HFF-Myc (cell line): ENCODE data around the gene CAD.

Experiments used
- DNase-seq: peaks from one replicate; pipeline ENCODE4 v3.0.0-alpha.2; 2011; ENCODE audit warnings: low read depth; ENCODE audit errors: extremely low read depth
- H3K4me3 ChIP-seq: replicated peaks from 2 replicates; pipeline ENCODE4 v1.5.1; 2011; ENCODE audit warnings: low read depth, mild to moderate bottlenecking, control low read depth, low read length
- TF ChIP-seq, protein P1 (sequence below): IDR thresholded peaks from 2 replicates; pipeline ENCODE4 v1.5.1; 2012; ENCODE audit warnings: mild to moderate bottlenecking, low read depth, low read length, control low read depth; ENCODE audit errors: missing control alignments

Gene CAD

DNA sequence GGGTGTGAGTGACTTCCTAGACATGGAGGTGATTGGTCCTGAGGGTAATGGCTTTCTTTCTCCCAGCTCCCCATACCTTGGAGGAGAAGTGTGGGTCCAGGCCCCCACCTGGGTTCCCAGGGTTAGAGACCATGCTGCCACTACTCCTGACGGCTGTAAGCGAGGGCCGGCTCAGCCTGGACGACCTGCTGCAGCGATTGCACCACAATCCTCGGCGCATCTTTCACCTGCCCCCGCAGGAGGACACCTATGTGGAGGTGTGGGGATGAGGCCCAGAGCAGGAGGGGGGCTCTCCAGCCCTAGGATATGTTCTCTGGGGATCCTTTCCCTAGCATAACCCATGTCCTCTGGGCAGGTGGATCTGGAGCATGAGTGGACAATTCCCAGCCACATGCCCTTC lies 21.8 kb downstream of the CAD start:
- DNase-seq, result no peak
- no peak overlapping the region for H3K4me3 ChIP-seq

DNA sequence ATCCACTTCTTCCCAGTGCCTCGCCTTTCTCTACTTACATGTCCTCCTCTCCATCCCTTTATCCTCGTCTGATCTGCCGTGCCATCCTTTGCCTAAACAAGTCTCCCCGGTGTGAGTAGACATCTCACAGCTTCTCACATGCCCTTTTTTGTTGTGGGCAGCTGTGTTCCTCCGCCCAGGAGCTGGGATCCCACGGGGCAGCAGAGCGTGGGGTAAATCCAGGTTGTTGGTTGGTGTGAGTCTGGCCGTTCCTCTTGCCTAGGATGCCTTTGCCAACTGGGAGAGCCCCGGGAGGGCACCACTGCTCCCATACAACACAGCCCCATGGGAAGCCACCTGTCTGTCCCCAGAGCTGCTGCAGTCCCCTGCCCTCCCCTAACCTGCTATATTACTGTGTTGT lies 23.2 kb downstream of the CAD start:
- TF ChIP-seq, protein P1, sequence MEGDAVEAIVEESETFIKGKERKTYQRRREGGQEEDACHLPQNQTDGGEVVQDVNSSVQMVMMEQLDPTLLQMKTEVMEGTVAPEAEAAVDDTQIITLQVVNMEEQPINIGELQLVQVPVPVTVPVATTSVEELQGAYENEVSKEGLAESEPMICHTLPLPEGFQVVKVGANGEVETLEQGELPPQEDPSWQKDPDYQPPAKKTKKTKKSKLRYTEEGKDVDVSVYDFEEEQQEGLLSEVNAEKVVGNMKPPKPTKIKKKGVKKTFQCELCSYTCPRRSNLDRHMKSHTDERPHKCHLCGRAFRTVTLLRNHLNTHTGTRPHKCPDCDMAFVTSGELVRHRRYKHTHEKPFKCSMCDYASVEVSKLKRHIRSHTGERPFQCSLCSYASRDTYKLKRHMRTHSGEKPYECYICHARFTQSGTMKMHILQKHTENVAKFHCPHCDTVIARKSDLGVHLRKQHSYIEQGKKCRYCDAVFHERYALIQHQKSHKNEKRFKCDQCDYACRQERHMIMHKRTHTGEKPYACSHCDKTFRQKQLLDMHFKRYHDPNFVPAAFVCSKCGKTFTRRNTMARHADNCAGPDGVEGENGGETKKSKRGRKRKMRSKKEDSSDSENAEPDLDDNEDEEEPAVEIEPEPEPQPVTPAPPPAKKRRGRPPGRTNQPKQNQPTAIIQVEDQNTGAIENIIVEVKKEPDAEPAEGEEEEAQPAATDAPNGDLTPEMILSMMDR, result no peak
- H3K4me3 ChIP-seq, result no peak overlapping the region
- no peak for DNase-seq

More for the DNA sequence above, 21.8 kb downstream of the CAD start:
- TF ChIP-seq, protein P1, result no peak

DNA sequence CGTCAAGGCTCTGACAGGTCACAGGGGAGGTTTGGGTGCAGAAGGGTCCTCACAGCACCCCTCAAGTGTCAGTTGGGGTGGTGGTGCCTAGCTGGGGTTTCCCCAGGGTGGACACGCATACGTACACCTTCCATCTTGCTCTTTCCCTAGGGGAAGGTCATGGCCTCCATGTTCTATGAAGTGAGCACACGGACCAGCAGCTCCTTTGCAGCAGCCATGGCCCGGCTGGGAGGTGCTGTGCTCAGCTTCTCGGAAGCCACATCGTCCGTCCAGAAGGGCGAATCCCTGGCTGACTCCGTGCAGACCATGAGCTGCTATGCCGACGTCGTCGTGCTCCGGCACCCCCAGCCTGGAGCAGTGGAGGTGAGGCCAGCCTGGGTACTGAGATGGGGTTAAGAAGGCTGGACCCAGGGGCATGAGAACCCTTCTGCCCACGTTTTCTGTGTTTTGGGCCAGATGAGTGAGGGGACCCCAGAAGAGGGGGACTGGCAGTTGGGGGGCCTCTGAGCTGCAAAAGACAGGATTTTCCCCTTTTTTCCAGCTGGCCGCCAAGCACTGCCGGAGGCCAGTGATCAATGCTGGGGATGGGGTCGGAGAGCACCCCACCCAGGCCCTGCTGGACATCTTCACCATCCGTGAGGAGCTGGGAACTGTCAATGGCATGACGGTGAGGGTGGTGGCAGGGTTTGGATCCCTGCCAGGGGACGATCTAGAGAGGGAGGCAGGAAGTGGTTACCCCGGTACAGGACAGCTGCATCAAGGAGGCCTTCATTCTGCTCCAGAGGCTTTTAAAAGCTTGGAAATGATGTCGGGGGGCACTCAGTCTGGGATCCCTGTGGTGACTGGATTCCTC lies 24.8 kb downstream of the CAD start:
- TF ChIP-seq, protein P1, result no peak
- DNase-seq, result no peak
- no peak overlapping the region for H3K4me3 ChIP-seq

DNA sequence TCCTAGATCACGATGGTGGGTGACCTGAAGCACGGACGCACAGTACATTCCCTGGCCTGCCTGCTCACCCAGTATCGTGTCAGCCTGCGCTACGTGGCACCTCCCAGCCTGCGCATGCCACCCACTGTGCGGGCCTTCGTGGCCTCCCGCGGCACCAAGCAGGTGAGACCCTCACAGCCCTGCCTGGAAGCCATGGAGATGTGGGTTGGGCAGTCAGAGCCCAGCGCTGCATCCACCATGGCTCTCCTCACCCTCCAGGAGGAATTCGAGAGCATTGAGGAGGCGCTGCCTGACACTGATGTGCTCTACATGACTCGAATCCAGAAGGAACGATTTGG lies 25.4 kb downstream of the CAD start:
- TF ChIP-seq, protein P1, result no peak
- DNase-seq, result no peak

DNA sequence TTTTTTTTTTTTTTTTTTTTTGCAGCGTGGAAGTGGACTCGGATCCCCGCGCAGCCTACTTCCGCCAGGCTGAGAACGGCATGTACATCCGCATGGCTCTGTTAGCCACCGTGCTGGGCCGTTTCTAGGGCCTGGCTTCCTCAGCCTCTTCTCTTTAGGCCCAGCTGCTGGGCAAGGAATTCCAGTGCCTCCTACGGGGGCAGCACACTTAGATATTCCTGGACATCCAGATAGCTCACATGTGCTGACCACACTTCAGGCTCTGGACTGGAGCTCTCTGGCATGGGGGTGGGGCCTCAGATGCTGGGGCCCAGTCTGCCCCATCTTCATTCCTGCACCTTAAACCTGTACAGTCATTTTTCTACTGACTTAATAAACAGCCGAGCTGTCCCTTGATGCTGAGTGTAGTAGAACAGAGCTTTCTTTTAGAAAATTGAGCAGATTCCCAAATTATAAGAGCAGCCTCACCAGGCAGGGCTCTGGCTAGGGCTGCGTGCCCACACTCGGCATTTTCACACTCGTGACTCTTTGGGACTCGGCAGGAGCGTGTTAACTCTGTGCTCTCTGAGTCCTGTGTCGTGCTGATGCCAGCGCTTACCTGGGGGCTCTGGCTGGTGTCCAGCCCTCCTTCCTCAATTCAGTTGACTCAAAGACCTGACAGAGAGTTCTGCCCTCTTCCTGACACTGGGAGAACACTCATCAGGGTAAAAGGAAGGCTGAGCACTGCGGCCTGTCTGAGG lies 26.4 kb downstream of the CAD start:
- no peak for DNase-seq
- TF ChIP-seq, protein P1, result no peak

More for the DNA sequence above, 25.4 kb downstream of the CAD start:
- no peak overlapping the region for H3K4me3 ChIP-seq

DNA sequence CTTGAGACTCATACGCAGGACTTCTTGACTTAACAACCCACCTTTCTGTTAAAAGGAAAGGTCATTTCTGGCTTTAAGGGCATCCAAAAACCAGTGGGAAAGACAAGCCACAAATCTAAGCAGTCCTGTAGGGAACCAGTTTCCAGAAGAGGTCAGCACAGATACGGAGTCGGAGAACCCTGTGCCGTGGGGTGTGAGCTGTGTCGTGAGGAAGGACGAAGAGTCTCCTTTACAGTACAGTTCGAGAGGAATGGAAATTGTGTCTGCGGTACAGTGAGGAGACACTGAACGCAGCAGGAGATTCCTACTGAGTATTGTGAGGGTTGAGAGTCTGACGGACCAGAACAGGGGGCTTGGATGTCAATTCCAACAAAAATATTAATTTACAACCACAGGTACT lies 27.9 kb downstream of the CAD start:
- DNase-seq, result no peak
- TF ChIP-seq, protein P1, result no peak
- H3K4me3 ChIP-seq, result no peak overlapping the region

More for the DNA sequence above, 26.4 kb downstream of the CAD start:
- H3K4me3 ChIP-seq, result no peak overlapping the region
